Endometrium (tissue), 2 donors: ENCODE results near the gene EGR1.
A peak's percentile ranks its signal among the peaks of the same experiment; 100 is the strongest.

Experiments used
- FAIRE-seq: peaks from 2 replicates; lab custom pipeline; 2012; peaks lifted over from hg19 to GRCh38; lab: Jason Lieb, UNC
- donor health status: control.
- donor health status: control.

The EGR1 gene

GRCh38 chr5:138453590-138453989 is 11.7 kb upstream of the EGR1 start:
- no peak for FAIRE-seq

DNA sequence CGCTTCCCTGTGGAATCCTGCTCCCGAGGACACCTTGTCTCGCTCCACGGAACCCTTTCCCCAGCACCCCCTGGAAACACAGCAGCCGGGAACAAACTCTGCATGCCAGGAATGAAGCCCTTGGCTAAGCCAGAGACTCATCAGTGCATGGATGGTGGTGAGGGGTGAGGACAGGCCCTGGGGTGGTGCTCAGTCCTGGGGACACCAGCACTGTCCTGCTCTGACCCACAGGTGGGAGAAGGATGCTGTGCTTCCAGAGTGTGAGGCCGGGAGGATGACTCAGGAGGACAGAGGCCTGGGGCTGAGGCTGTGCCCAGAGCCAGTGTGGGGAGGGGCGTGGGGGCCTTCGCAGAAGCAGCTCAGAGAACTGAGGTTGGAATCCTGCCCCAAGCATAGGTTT is 11.2 kb upstream of the EGR1 start:
- FAIRE-seq: no peak

DNA sequence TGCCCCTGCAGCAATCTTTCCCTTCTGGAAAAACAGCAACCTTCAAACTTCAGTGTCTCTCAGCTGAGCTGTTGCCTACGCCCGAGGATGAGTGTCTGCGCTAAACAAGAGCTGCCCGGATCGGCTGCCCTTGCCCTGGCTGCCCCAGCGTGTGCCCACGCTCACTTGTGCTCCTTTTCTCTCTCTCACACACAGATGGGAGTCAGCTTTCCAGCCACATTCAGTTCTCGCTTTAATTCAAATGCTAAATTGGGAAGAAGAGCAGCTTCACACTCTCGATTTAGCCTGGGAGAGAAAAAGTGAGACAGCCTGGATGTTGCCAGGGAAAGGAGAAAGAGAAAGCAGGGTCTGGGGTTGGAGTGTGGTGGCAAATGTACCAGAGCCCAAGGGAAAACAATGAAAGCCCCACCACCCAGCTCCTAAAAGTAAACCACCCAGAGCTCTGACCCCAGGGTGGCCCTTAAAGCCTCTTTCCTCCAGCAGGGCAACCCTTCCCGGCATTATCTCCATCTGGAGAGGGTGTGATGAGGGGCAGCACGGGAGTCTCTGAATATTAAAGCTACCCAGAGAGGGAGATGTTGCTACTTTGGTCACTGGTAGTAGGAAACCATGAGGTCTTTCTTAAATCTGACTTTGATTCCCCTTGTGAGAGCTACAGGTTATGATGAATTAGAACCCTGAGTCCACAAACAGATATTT is 9.9 kb upstream of the EGR1 start:
- FAIRE-seq: no peak

DNA sequence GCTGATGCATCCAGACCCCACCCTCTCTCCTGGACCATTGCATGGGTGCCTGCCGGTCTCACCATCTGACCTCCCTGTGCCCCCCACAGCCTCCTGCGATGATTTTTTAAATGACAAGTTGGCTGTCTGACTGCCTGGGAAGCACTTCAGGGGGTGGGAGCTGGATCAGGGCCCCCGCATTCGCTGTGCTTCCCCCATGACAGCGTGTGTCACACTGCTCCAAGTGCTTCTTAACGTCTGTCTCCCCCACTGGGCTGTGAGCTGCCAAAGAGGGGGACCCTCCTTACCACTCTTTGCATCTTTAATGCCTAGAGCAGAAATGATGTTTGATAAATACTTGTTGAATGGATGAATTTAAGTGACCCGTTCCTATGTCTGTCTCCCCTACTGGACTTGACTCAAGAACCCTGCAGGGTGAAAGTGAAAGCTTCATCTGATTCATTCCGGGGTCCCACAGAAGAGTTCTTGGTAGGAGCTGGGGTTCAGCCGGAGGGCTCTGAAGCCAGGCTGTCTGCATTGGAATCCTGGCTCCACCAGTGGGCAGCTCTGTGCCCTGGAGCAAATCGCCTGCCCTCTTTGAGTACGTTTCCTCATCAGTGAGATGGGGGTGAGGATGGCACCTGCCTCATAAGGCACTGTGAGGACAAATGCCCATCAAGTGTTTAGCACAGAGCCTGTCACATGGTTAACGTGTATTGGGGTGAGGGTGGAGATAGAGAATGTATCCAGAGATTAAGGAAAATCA is 7.6 kb upstream of the EGR1 start:
- FAIRE-seq: no peak

DNA sequence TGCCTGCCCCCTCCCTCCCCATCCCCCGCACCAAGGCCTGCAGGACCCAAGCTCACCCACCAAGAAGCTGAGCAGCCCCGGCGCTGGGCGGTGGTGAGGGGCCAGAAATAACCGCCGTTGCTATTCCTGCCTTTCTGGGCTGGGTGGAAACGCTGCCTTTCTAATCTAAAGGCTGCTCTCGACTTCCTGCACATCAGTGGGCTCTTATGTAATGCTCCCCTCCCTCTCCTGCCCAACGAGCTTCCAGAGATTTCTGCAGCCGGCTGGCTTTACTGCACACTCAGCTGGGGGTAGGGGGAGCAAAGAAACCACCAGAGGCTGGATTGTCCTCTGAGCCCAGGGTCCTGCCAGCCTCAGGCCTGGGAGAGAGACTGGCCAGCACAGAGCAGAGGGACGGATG is 6.9 kb upstream of the EGR1 start:
- no peak for FAIRE-seq

- FAIRE-seq: no peak
Observed at GRCh38 chr5:138458856-138459255, 6.4 kb upstream of the EGR1 start.

GRCh38 chr5:138459311-138459933 is 5.9 kb upstream of the EGR1 start:
- no peak for FAIRE-seq

GRCh38 chr5:138460032-138460693 is 5.1 kb upstream of the EGR1 start:
- FAIRE-seq: no peak

GRCh38 chr5:138461343-138462125 is 3.7 kb upstream of the EGR1 start:
- no peak for FAIRE-seq

- FAIRE-seq: no peak
Observed at GRCh38 chr5:138463419-138464007, 1.8 kb upstream of the EGR1 start.

DNA sequence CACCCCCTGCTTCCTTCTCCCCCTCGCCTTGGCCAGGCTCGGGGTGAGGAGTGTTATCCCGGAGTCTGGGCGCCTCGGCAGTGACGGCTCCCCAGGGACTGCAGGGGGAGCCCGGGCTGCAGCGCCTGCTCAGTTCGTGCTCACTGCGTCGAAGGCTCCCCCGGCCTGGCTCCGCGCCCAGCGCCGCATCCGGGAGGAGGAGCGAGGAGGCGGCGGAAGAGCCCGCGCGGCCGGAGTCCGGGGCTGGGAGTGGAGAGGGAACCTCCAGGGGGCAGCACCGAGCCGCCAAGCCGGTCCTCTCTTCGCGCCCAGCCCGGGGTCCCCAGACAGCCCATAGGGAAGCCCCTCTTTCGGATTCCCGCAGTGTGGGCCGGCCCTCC is 1.3 kb upstream of the EGR1 start:
- FAIRE-seq: no peak

- FAIRE-seq: peak; percentile 80
Observed at GRCh38 chr5:138464388-138465260, 655 bp upstream of the EGR1 start.

DNA sequence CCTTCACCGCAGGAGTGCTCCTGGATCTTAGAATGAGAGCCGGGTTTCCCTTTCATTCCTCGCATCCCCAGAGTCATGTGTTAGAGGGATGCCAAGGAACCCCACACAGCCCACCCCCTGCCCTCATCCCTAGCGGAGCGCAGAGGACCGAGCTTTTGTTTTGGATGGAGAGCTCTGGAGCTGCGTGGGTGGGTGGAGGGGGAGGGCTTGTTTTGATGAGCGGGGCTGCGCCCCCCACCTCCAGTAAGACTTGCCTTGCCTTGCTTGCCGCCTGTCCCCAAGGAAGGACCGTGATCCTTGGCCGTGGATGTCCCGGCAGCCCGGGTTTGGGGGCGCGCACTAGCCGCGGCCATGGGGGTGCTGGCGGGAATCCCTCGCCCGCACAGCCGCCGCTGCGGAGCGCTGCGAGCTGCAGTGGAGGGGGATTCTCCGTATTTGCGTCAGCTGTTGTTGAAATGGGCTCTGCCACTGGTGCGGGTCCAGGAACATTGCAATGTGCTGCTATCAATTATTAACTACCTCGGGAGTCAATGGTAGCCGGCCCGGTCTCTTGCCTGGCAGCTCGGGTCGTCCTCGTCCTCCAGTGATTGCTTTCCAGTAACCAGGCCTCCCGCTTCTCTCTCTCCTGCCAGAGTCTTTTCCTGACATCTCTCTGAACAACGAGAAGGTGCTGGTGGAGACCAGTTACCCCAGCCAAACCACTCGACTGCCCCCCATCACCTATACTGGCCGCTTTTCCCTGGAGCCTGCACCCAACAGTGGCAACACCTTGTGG is 1.0 kb downstream of the EGR1 start:
- no peak for FAIRE-seq

DNA sequence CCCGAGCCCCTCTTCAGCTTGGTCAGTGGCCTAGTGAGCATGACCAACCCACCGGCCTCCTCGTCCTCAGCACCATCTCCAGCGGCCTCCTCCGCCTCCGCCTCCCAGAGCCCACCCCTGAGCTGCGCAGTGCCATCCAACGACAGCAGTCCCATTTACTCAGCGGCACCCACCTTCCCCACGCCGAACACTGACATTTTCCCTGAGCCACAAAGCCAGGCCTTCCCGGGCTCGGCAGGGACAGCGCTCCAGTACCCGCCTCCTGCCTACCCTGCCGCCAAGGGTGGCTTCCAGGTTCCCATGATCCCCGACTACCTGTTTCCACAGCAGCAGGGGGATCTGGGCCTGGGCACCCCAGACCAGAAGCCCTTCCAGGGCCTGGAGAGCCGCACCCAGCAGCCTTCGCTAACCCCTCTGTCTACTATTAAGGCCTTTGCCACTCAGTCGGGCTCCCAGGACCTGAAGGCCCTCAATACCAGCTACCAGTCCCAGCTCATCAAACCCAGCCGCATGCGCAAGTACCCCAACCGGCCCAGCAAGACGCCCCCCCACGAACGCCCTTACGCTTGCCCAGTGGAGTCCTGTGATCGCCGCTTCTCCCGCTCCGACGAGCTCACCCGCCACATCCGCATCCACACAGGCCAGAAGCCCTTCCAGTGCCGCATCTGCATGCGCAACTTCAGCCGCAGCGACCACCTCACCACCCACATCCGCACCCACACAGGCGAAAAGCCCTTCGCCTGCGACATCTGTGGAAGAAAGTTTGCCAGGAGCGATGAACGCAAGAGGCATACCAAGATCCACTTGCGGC is 1.8 kb downstream of the EGR1 start:
- no peak for FAIRE-seq

DNA sequence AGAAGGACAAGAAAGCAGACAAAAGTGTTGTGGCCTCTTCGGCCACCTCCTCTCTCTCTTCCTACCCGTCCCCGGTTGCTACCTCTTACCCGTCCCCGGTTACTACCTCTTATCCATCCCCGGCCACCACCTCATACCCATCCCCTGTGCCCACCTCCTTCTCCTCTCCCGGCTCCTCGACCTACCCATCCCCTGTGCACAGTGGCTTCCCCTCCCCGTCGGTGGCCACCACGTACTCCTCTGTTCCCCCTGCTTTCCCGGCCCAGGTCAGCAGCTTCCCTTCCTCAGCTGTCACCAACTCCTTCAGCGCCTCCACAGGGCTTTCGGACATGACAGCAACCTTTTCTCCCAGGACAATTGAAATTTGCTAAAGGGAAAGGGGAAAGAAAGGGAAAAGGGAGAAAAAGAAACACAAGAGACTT is 2.4 kb downstream of the EGR1 start:
- no peak for FAIRE-seq

GRCh38 chr5:138468133-138468965 is 3.1 kb downstream of the EGR1 start:
- no peak for FAIRE-seq

- FAIRE-seq: no peak
Observed at GRCh38 chr5:138468966-138469539, 3.8 kb downstream of the EGR1 start.
